ENCODE measurements around the gene SLC12A7.

GRCh38 chr5:1131726-1132125 is 19.9 kb upstream of the SLC12A7 start:
- TF ChIP-seq TAF1 (IDR thresholded peaks at IDR 0.05; ENCODE audit: borderline replicate concordance, insufficient read depth, low read length) (no peak), POLR2AphosphoS5 (IDR thresholded peaks at IDR 0.05; ENCODE audit: low read depth, low read length) (no peak)

Data from PFSK-1 (cell line).